HepG2 (cell line): Measurements from ENCODE around the gene WWC2.

Experiments
- CEBPB ChIP-seq: IDR thresholded peaks from 2 replicates; pipeline ENCODE4 v1.6.1; 2011; ENCODE audit warnings: low read depth, low read length, improper control_type of control experiment, borderline replicate concordance
- FOXA1 ChIP-seq, 2 experiments: fragments of 450-650 bp in 1 of 2; sonication (generic) in 1 of 2; formaldehyde crosslinking in 1 of 2; IDR thresholded peaks; 2 replicates each; pipeline versions ENCODE4 v1.4.0 to v1.6.1; 2016 to 2020; ENCODE audit warnings: missing genetic modification reagents in 1 of 2
- HNF1A ChIP-seq, 2 experiments: sonication (generic) in 1 of 2; formaldehyde crosslinking in 1 of 2; IDR thresholded peaks; 2 replicates each; pipeline versions ENCODE4 v1.4.0 to v1.6.1; 2016 to 2020; ENCODE audit warnings: borderline replicate concordance in 1 of 2, low read depth in 1 of 2, mild to moderate bottlenecking in 1 of 2, missing genetic modification reagents in 1 of 2
- NR3C1 ChIP-seq: sonication (generic); formaldehyde crosslinking; IDR thresholded peaks from 2 replicates; pipeline ENCODE4 v1.4.0; 2020; ENCODE audit warnings: missing genetic modification reagents
- PHF8 ChIP-seq: sonication (generic); formaldehyde crosslinking; IDR thresholded peaks from 2 replicates; pipeline ENCODE4 v1.5.0; 2020; ENCODE audit warnings: missing genetic modification reagents
- REST ChIP-seq, 2 experiments: IDR thresholded peaks; 2 replicates each; pipeline ENCODE4 v1.6.1; 2011 to 2012; ENCODE audit warnings: low read length in 2 of 2, borderline replicate concordance in 1 of 2, low read depth in 1 of 2, mild to moderate bottlenecking in 1 of 2, moderate library complexity in 1 of 2
- SUZ12 ChIP-seq: fragments of 150-350 bp; IDR thresholded peaks from 2 replicates; pipeline ENCODE4 v1.6.1; 2014; ENCODE audit warnings: low read depth, low read length
- ZBTB2 ChIP-seq: sonication (generic); formaldehyde crosslinking; IDR thresholded peaks from 2 replicates; pipeline ENCODE4 v1.8.0; 2022; ENCODE audit warnings: low read depth, missing genetic modification reagents
- ZNF280B ChIP-seq: sonication (generic); formaldehyde crosslinking; IDR thresholded peaks from 2 replicates; pipeline ENCODE4 v1.5.0; 2020; ENCODE audit warnings: missing genetic modification reagents, mild to moderate bottlenecking, borderline replicate concordance
- ZNF777 ChIP-seq: sonication (generic); formaldehyde crosslinking; IDR thresholded peaks from 2 replicates; pipeline ENCODE4 v1.4.0; 2020; ENCODE audit warnings: missing genetic modification reagents
- ZUFSP ChIP-seq: sonication (generic); formaldehyde crosslinking; IDR thresholded peaks from 2 replicates; pipeline ENCODE4 v1.9.0; 2021; ENCODE audit warnings: missing genetic modification reagents, mild to moderate bottlenecking, borderline replicate concordance

GRCh38 chr4:183345261-183345660, 246.2 kb downstream of the WWC2 start:
- no peak for TF ChIP-seq REST (IDR thresholded peaks at IDR 0.05; ENCODE audit: borderline replicate concordance in 1 of 2, low read depth in 1 of 2, low read length in 2 of 2)
- TF ChIP-seq ZNF777 = no peak
- no peak for TF ChIP-seq HNF1A (IDR thresholded peaks at IDR 0.05; ENCODE audit: low read depth)
- no peak for TF ChIP-seq HNF1A (CRISPR knock-in tag; IDR thresholded peaks at IDR 0.05; ENCODE audit: borderline replicate concordance)
- TF ChIP-seq ZUFSP (CRISPR knock-in tag) = no peak
- TF ChIP-seq ZBTB2 (CRISPR knock-in tag) = no peak
- TF ChIP-seq PHF8 (CRISPR knock-in tag) = no peak
- TF ChIP-seq SUZ12 = no peak
- TF ChIP-seq FOXA1 (IDR thresholded peaks at IDR 0.05) = no peak
- no peak for TF ChIP-seq FOXA1 (CRISPR knock-in tag; IDR thresholded peaks at IDR 0.05)
- no peak for TF ChIP-seq ZNF280B (CRISPR knock-in tag)
- TF ChIP-seq CEBPB = no peak
- no peak for TF ChIP-seq NR3C1 (CRISPR knock-in tag)
